ENCODE results near the gene SLC22A17. TPM values are rescaled to one million over a fixed set of nuclear protein-coding genes. Genes with fewer than 3 reads are reported as not detected.

The SLC22A17 gene
- total and polyA plus RNA-seq, 2 of the 13 experiments (the other 11 are each of a cell fraction or from before 2014, with no cell fraction given), result 0.95 to 1.1 TPM

DNA sequence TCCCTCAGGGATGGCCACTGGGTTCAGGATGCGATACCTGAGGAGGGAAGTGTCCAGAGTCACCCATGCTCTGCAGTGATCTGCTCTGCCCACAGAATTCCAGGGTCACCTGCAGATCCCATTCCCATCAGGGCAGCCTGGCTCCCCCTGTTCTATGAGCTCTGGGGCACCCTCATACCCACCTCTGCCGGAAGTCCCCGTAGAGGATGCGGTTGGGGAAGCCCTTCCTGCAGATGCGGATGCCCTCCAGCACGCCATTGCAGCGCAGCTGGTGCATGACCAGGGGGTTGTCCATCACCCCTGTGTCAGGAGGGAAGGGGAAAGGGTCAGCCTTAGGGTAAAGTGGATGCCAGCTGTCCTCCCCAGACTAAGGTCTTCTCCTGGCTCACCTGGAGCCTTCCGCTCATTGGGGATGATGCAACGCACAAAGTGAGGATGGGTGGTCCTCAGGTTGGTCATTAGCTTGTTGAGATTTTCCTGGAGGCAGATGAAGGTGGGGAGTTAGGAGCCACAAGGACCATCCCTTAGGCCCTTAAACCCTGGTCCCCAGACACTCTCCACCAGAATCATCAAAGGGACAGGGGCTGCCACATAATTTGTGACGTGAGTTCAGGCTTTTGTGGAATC, 44.2 kb upstream of the SLC22A17 start (continued):
- TF ChIP-seq TCF12 (IDR thresholded peaks at IDR 0.05), result no peak
- TF ChIP-seq TCF12 (CRISPR knock-in tag; IDR thresholded peaks at IDR 0.05), result no peak
- no peak for TF ChIP-seq MTF1 (CRISPR knock-in tag; IDR thresholded peaks at IDR 0.05)
- TF ChIP-seq SOX5 (CRISPR knock-in tag; IDR thresholded peaks at IDR 0.05; ENCODE audit: borderline replicate concordance), result no peak
- TF ChIP-seq, protein P1, sequence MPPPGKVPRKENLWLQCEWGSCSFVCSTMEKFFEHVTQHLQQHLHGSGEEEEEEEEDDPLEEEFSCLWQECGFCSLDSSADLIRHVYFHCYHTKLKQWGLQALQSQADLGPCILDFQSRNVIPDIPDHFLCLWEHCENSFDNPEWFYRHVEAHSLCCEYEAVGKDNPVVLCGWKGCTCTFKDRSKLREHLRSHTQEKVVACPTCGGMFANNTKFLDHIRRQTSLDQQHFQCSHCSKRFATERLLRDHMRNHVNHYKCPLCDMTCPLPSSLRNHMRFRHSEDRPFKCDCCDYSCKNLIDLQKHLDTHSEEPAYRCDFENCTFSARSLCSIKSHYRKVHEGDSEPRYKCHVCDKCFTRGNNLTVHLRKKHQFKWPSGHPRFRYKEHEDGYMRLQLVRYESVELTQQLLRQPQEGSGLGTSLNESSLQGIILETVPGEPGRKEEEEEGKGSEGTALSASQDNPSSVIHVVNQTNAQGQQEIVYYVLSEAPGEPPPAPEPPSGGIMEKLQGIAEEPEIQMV (CRISPR knock-in tag; IDR thresholded peaks at IDR 0.05; ENCODE audit: low read depth), result no peak
- TF ChIP-seq, protein P2, sequence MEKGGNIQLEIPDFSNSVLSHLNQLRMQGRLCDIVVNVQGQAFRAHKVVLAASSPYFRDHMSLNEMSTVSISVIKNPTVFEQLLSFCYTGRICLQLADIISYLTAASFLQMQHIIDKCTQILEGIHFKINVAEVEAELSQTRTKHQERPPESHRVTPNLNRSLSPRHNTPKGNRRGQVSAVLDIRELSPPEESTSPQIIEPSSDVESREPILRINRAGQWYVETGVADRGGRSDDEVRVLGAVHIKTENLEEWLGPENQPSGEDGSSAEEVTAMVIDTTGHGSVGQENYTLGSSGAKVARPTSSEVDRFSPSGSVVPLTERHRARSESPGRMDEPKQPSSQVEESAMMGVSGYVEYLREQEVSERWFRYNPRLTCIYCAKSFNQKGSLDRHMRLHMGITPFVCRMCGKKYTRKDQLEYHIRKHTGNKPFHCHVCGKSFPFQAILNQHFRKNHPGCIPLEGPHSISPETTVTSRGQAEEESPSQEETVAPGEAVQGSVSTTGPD (CRISPR knock-in tag; IDR thresholded peaks at IDR 0.05), result no peak

DNA sequence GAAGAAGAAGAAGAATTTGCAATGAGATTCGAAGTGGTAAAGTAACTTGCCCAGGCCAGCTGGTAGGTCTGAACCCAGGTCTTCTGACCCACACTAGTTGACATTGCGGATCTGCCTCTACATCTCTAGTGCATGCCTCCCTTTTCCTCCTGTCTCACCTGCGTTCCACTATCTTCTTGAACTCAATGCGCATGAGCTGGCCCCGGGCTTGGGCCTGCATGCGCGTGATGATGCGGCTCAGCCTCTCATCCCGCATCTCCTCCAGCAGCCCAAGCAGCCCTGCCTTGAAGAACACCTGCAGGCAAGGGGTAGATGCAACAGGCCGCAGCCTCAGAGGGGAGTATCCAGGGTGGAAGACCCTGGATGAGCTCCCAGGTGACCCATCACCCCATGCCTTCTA, 43.4 kb upstream of the SLC22A17 start:
- H3K4me1 ChIP-seq (ENCODE audit: insufficient read depth, low read length), result no peaks in the 10 kb centered on the region
- 47% methylated on average over 10 of the region's 10 CpGs for WGBS (ENCODE audit: low lambda C conversion rate)
- no peak for FAIRE-seq
- ChIA-PET CTCF (ENCODE audit: low intra/inter-chr PET ratio, low total read pairs) (no interaction called here), POLR2A (no interaction called here)
- ATAC-seq, result no peak
- no peak for DNase-seq (ENCODE audit: low spot score)
- no peak overlapping the region for H3K9ac ChIP-seq (ENCODE audit: insufficient read depth, low read depth, low read length)
- H3K27me3 ChIP-seq (ENCODE audit: control insufficient read depth in 1 of 2, insufficient read depth in 2 of 2, low read length in 2 of 2), result peaks cover 22 to 78% of the 10 kb centered on the region in 2 experiments
- H3K79me2 ChIP-seq (ENCODE audit: insufficient read depth, low read length), result no peaks in the 10 kb centered on the region
- intact Hi-C loops (cut with micrococcal nuclease; ENCODE audit: unreplicated experiment), result no loop called here
- no peaks in the 10 kb centered on the region for H3K36me3 ChIP-seq (replicated peaks in 1 of 2; ENCODE audit: control insufficient read depth in 1 of 2, insufficient read depth in 2 of 2, low read length in 2 of 2)
- no peaks in the 10 kb centered on the region for H4K20me1 ChIP-seq (ENCODE audit: insufficient read depth, low read length)
- H3K27ac ChIP-seq (ENCODE audit: extremely low read length, insufficient read depth, low read length), result no peak overlapping the region
- no TSS peak for BruUV-seq (replicated peaks)
- TF ChIP-seq, protein P3, sequence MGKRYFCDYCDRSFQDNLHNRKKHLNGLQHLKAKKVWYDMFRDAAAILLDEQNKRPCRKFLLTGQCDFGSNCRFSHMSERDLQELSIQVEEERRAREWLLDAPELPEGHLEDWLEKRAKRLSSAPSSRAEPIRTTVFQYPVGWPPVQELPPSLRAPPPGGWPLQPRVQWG (CRISPR knock-in tag; IDR thresholded peaks at IDR 0.05; ENCODE audit: borderline replicate concordance, low read depth), result no peak
- TF ChIP-seq XBP1 (CRISPR knock-in tag; IDR thresholded peaks at IDR 0.05) (no peak), ZFP1 (CRISPR knock-in tag; IDR thresholded peaks at IDR 0.05) (no peak), SMAD9 (CRISPR knock-in tag; IDR thresholded peaks at IDR 0.05) (no peak), SMAD3 (CRISPR knock-in tag; IDR thresholded peaks at IDR 0.05) (no peak), ZNF768 (CRISPR knock-in tag; IDR thresholded peaks at IDR 0.05) (peak; percentile 38; the same call in 1 of the 2 replicates)
- no peak overlapping the region for H3K4me2 ChIP-seq (ENCODE audit: low read depth, low read length)
- no peak overlapping the region for H3K4me3 ChIP-seq (replicated peaks in 1 of 3; ENCODE audit: insufficient read depth in 1 of 3, low read depth in 2 of 3, low read length in 3 of 3)
- H3K9me3 ChIP-seq (ENCODE audit: low read length), result no peaks in the 10 kb centered on the region
- in situ Hi-C loops (cut with HindIII; ENCODE audit: extremely low pct_ligation_motif_present, low pct_unique_long_range_greater_than_20kb), result no loop called here
- H2AFZ ChIP-seq (ENCODE audit: low read length), result no peak overlapping the region
